SIG-M5 treated with dmso at 0.1 percent for 504 hours (cell line): ENCODE data around the gene ROS1.
"Not testable (repeated sequence)": the region's sequence is repeated elsewhere in the genome, so short reads cannot be mapped to it uniquely, and the experiment has no call there.

Source experiments
- DNase-seq: peaks from one replicate; lab custom pipeline; 2025; ENCODE audit not compliant: unreplicated experiment; lab: John Stamatoyannopoulos, UW

Gene ROS1

DNA sequence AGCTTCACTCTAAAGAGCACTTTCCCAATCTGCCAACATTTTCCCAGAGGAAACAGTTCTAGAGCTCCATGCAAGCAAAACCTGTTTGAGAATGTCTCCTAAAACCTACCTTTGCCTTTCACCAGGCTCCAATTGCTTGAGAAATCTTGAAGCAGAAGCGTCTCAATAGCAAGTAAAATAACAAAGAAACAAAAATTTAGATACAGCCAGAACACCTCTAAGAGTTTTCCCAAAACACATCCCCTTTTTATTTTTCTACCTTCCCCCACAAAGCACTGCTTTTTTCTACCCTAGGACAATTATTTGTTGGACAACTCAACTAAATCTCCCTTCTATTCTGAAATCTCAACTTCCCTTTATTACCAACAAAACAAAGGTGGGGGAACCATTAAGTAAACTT, 156.8 kb downstream of the ROS1 start:
- no peak for DNase-seq

GRCh38 chr6:117267766-117268534, 157.8 kb downstream of the ROS1 start:
- DNase-seq, result no peak

DNA sequence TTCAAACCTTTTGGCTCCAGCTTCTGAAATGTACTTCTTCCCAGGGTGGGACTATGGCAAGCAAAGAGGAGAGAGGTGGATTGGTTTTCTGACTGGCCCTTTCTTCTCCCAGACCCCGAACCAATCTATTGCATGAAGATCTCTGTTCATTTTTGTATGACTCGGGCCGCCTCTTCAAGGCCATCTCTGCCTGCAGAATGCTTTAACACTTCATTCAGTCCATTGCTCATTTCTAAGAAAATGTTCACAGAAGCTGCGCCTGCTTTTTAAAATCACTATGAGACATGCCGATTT, 158.7 kb downstream of the ROS1 start:
- DNase-seq, result no peak

DNA sequence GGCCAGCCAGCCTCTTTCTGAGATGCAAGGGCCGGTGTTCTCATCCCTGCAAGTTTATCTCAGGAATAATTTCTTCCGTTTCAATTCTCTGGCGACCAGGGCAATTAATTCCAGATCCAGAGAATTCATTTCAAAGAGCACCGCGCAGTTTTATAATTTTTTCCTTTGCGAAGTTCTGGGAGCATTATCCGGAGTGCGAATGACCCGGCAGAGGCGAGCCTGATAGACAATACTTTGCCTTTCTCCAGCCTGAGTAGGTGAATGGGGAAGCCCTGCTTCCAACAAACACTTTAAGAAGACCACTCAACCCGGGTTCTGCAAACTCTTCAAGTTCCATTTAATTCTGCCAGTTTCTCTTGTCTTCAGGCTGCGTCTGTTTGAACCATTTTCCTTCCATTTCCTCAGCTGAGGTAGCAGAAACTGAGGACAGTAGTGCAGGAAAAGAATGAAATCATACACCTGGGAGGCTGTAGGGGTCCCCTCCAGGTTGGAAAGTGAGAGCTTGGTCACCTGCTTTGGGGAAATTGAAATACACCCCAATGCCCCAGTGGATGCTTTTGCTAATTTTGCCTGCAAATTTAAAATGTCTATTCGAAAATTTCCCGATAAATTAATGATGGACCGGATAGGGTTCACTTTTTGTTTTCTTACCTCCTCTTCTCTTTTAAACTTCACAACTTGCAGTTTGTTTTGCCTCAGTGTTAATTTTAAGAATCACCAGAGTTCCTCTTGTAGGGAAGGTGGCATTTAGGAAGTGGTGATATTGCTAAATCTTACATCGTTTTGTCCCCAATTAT, 159.3 kb downstream of the ROS1 start:
- no peak for DNase-seq

- DNase-seq, result no peak
Measured at GRCh38 chr6:117265410-117266256, 160.1 kb downstream of the ROS1 start, which contains the start of gene VGLL2. Gene VGLL2, plus strand, starts transcription at chr6:117265558. Its CDS starts 206 bp downstream, at chr6:117265764.

DNA sequence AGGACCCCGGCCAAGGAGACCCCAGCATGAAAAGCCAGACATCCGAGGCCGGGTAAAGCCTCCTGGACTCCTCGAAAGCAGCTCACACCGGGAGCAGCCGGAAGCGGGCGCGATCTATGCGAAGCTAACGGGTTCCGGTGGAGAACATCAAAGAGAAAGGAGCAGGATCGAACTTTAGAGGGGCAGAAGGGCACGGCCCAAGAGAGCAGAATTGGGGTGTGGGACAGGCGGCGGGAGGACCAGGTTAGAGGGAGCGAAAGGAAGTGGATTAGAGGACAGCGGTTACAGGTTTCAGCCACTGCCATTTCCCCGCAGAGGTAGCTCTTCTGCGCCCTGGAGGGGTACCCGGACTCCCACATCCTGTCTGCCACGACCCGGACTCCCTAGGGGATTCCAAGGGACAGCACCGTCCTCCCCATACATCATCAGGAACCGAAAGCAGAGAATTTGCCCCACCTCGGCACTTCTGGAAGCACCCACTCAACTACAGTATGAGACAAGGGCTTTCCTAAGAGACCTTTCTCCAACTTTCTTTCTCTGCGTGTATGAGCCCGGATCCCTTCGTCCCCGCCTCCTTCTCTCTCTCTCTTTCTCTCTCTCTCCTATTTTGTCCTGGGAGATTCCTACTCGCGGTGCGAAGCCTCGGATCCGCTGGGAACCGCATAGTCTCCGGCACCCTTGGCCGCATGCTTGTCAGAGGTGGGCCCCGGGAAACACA, 160.9 kb downstream of the ROS1 start:
- DNase-seq, result no peak

DNA sequence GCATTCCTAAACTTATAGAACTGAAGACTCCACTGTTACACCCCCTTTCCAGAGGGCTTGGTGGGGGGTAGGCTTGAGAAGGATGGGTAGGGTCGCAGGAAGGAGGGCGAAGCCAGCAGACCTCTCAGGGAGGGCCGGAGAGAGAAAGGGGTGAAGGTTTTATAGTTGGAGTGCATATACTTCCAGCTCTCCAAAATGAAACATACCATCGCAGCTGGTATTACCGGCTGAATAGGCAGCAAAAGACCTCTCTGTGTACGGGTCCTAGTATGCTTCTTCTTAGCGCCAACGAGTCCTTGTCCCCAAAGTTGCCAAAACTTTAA, 161.4 kb downstream of the ROS1 start:
- no peak for DNase-seq

DNA sequence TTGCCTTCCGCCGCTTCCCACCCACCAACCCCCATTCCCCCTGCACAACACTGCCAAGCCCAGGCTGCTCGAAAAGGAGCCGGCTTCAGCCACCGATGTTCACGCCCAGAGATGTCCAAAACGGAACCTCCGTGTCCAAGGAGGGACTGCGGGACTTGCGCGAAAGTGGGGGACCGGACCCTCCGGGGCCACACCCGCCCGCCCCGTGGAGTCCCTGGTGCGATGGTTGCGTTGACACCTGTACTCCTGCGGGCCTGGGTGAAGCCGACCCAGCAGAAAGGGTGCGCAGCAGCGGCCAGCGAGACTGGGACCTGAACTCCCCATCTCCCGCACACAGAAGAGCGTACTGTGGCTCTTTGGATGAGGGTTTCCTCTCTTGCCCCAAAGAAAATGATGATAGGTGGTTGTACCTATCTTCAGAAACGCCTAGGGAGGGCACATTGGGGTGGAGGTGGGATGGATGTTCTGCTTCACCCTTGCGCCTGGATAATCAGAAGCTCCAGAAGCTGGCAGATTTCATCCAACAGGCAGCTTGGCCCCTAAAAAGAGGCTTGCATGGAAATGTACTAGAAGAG, 162.3 kb downstream of the ROS1 start:
- DNase-seq, result no peak

- no peak for DNase-seq
Measured at GRCh38 chr6:117262799-117263198, 162.9 kb downstream of the ROS1 start.

GRCh38 chr6:117253785-117254184, 172.0 kb downstream of the ROS1 start:
- DNase-seq, result no peak

DNA sequence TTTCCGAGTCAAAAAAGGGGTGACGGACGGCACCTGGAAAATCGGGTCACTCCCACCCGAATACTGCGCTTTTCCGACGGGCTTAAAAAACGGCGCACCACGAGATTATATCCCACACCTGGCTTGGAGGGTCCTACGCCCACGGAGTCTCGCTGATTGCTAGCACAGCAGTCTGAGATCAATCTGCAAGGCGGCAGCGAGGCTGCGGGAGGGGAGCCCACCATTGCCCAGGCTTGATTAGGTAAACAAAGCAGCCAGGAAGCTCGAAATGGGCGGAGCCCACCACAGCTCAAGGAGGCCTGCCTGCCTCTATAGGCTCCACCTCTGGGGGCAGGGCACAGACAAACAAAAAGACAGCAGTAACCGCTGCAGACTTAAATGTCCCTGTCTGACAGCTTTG, 180.8 kb downstream of the ROS1 start:
- DNase-seq, result not testable (repeated sequence)

DNA sequence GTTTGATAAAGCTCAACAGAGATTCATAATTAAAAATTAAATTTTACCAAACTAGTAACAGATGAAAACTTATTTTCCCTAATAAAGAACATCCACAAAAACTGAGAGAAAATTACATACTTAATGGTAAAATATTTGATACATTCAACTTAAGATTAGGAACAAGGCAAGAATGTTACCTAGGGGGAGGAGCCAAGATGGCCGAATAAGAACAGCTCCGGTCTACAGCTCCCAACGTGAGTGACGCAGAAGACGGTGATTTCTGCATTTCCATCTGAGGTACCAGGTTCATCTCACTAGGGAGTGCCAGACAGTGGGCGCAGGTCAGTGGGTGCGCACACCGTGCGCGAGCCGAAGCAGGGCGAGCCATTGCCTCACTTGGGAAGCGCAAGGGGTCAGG, 181.2 kb downstream of the ROS1 start:
- not testable (repeated sequence) for DNase-seq
